Bronchial epithelial cell (primary cell): ENCODE results near the gene PLEKHD1. TPM values are rescaled to one million over a fixed set of nuclear protein-coding genes. Genes with fewer than 3 reads are reported as not detected.

Experiments used
- DNase-seq: peaks from one replicate; pipeline ENCODE4 v3.0.0-alpha.2; 2010; ENCODE audit warnings: low read depth
- FAIRE-seq: peaks from 2 replicates; lab custom pipeline; 2011; peaks lifted over from hg19 to GRCh38; lab: Jason Lieb, UNC
- H3K27me3 ChIP-seq: 2 replicates; pipeline ENCODE4 v1.5.1; 2011; ENCODE audit warnings: low read length; ENCODE audit not compliant: control insufficient read depth, insufficient read depth
- H3K36me3 ChIP-seq: 2 replicates; pipeline ENCODE4 v1.5.1; 2011; ENCODE audit warnings: low read length; ENCODE audit not compliant: control insufficient read depth, insufficient read depth
- H3K4me3 ChIP-seq: 2 replicates; pipeline ENCODE4 v1.5.1; 2011; ENCODE audit warnings: mild to moderate bottlenecking, low read depth, low read length, control low read depth
- CTCF ChIP-seq: IDR thresholded peaks from 2 replicates; pipeline ENCODE4 v1.5.1; 2011; ENCODE audit warnings: mild to moderate bottlenecking, moderate library complexity, low read length, control low read depth, inconsistent platforms; ENCODE audit not compliant: insufficient read depth, severe bottlenecking
- total RNA-seq: library from RNA; depleted of rRNA; stranded (reverse); fragments of >200 nt; gene quantifications from 2 replicates; pipeline ENCODE4 v1.2.1, GENCODE V29; 2014

PLEKHD1 gene
- total RNA-seq, 1 donor from 2014 or later: 0.26 TPM

- no peaks in the 10 kb centered on the region for H3K36me3 ChIP-seq
- H3K4me3 ChIP-seq: no peak overlapping the region
- no peaks in the 10 kb centered on the region for H3K27me3 ChIP-seq
- TF ChIP-seq CTCF: no peak
- DNase-seq: no peak
- FAIRE-seq: no peak
These were observed 15.6 kb upstream of the PLEKHD1 start for GRCh38 chr14:69468949-69469348.

GRCh38 chr14:69471436-69471835 lies 13.1 kb upstream of the PLEKHD1 start:
- H3K36me3 ChIP-seq: no peaks in the 10 kb centered on the region
- no peaks in the 10 kb centered on the region for H3K27me3 ChIP-seq
- no peak for DNase-seq
- FAIRE-seq: no peak
- no peak for TF ChIP-seq CTCF
- no peak overlapping the region for H3K4me3 ChIP-seq

GRCh38 chr14:69471916-69472315 lies 12.6 kb upstream of the PLEKHD1 start:
- TF ChIP-seq CTCF: no peak
- FAIRE-seq: peak; percentile 62
- no peak overlapping the region for H3K4me3 ChIP-seq
- H3K36me3 ChIP-seq: no peaks in the 10 kb centered on the region
- DNase-seq: no peak
- no peaks in the 10 kb centered on the region for H3K27me3 ChIP-seq

GRCh38 chr14:69473260-69473659 lies 11.3 kb upstream of the PLEKHD1 start:
- TF ChIP-seq CTCF: no peak
- FAIRE-seq (no peak), DNase-seq (peak; percentile 30)
- Histone ChIP-seq H3K4me3 (no peak overlapping the region), H3K36me3 (no peaks in the 10 kb centered on the region), H3K27me3 (no peaks in the 10 kb centered on the region)

- Histone ChIP-seq H3K27me3 (no peaks in the 10 kb centered on the region), H3K4me3 (no peak overlapping the region)
These were observed 10.6 kb upstream of the PLEKHD1 start for GRCh38 chr14:69473946-69474345.

More at GRCh38 chr14:69473946-69474345, 10.6 kb upstream of the PLEKHD1 start:
- DNase-seq (no peak), FAIRE-seq (no peak)
- no peak for TF ChIP-seq CTCF
- H3K36me3 ChIP-seq: no peaks in the 10 kb centered on the region
